ENCODE results near the gene KCNAB2. TPM values are rescaled to one million over a fixed set of nuclear protein-coding genes. Genes with fewer than 3 reads are reported as not detected.
"Not testable (repeated sequence)": the region's sequence is repeated elsewhere in the genome, so short reads cannot be mapped to it uniquely, and the experiment has no call there.

The KCNAB2 gene
- total RNA-seq, 2 donors from 2014 or later: 210 to 232 TPM

- Mint-ChIP-seq H3K27ac (no peak overlapping the region), H3K4me1 (ENCODE audit: low read depth) (peaks cover 16% of the 10 kb centered on the region), H3K4me3 (no peak overlapping the region), H3K36me3 (ENCODE audit: insufficient read depth in 2 of 2) (no peaks in the 10 kb centered on the region), H3K27me3 (ENCODE audit: low read depth) (no peaks in the 10 kb centered on the region), H3K9me3 (no peaks in the 10 kb centered on the region)
- no peak for DNase-seq
- no peak for ATAC-seq (replicated peaks in 1 of 2)
These were observed 31.3 kb upstream of the KCNAB2 start for GRCh38 chr1:6014130-6014999.

- no peak overlapping the region for H3K4me3 Mint-ChIP-seq
- H3K9me3 Mint-ChIP-seq: no peaks in the 10 kb centered on the region
- H3K27me3 Mint-ChIP-seq (ENCODE audit: low read depth): no peaks in the 10 kb centered on the region
- H3K36me3 Mint-ChIP-seq (ENCODE audit: insufficient read depth in 2 of 2): no peaks in the 10 kb centered on the region
- no peak for DNase-seq
- ATAC-seq (replicated peaks in 1 of 2): no peak
- H3K4me1 Mint-ChIP-seq (ENCODE audit: low read depth): peaks cover 3% of the 10 kb centered on the region
- H3K27ac Mint-ChIP-seq: no peak overlapping the region
These were observed 29.4 kb upstream of the KCNAB2 start for GRCh38 chr1:6016191-6016865.

DNA sequence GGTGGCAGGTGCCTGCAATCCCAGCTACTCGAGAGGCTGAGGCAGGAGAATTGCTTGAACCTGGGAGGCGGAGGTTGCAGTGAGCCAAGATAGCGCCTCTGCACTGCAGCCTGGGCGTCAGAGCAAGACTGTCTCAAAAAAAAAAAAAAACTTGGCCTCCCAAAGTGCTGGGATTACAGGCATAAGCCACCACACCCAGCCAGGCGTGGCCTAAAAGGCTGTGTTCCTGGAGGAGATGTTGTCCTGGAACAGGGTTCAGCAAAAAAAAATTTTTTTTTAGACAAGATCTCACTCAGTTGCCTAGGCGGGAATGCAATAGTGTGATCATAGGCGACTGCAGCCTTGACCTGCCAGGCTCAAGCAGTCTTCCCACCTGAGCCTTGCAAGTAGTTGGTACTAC lies 28.0 kb upstream of the KCNAB2 start:
- not testable (repeated sequence) for H3K4me1 Mint-ChIP-seq (ENCODE audit: low read depth); DNase-seq; ATAC-seq (replicated peaks in 1 of 2); H3K27ac Mint-ChIP-seq; H3K9me3 Mint-ChIP-seq; H3K36me3 Mint-ChIP-seq (ENCODE audit: insufficient read depth in 2 of 2); H3K4me3 Mint-ChIP-seq; H3K27me3 Mint-ChIP-seq (ENCODE audit: low read depth)

DNA sequence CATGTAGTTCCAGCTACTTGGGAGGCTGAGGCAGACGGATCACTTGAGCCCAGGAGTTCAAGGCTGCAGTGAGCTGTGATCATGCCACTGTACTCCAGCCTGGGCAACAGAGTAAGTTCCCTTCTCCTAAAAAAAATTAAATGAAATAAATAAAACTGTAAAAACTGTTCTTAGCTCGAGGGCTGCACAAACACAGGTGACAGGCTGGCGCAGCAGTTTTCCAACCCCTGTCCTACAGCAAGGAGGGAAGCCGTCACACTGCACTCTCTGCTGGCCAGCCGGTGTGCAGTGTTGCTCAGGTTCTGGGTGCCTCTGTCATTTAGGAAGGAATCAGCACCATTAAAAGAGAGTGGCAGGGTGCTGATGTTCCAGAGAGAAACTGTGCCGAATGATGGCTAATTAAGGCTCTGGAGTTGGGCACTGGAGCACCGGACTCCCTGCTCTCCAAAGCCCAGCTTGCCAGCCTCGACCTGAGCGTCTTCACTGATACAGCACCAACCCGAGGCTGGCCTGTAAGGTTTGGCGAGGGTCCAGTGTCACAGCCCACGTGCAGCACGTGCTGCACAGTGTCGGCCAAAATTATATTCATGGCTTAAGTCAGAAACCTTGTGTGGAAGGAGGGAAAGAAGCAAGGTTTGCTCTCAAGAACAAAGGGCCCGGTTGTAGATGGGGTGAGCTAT lies 26.4 kb upstream of the KCNAB2 start:
- Mint-ChIP-seq H3K36me3 (ENCODE audit: insufficient read depth in 2 of 2) (peaks cover 0 to 4% of the 10 kb centered on the region in 2 donors), H3K4me3 (no peak overlapping the region), H3K27me3 (ENCODE audit: low read depth) (no peaks in the 10 kb centered on the region), H3K27ac (no peak overlapping the region), H3K4me1 (ENCODE audit: low read depth) (no peaks in the 10 kb centered on the region), H3K9me3 (peaks cover 6 to 7% of the 10 kb centered on the region in 2 donors)
- ATAC-seq (replicated peaks in 1 of 2) (no peak), DNase-seq (no peak)

GRCh38 chr1:6022193-6022592 lies 23.5 kb upstream of the KCNAB2 start:
- DNase-seq (no peak), ATAC-seq (replicated peaks in 1 of 2) (no peak)
- H3K4me3 Mint-ChIP-seq: no peak overlapping the region
- no peak overlapping the region for H3K27ac Mint-ChIP-seq
- H3K27me3 Mint-ChIP-seq (ENCODE audit: low read depth): no peaks in the 10 kb centered on the region
- H3K4me1 Mint-ChIP-seq (ENCODE audit: low read depth): peaks cover 14% of the 10 kb centered on the region
- peaks cover 0 to 4% of the 10 kb centered on the region in 2 donors for H3K36me3 Mint-ChIP-seq (ENCODE audit: insufficient read depth in 2 of 2)
- H3K9me3 Mint-ChIP-seq: peaks cover 6 to 7% of the 10 kb centered on the region in 2 donors

DNA sequence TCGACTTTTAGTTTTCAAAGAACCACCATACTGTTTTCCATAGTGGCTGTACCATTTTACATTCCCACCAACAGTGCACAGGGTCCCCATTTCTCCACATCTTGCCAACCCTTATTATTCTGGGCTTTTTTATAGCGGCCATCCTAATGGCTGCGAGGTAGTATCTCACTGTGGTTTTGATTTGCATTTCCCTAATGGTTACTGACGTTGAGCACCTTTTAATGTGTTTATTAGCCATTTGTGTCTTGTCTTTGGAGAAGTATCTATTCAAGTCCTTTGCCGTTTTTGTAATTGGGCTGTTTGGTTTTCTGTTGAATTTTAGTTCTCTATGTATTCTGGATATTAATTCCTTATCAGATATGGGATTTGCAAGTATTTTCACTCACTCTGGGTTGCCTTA lies 22.3 kb upstream of the KCNAB2 start:
- Mint-ChIP-seq H3K9me3 (peaks cover 6 to 7% of the 10 kb centered on the region in 2 donors), H3K27ac (no peak overlapping the region), H3K4me1 (ENCODE audit: low read depth) (peaks cover 26% of the 10 kb centered on the region), H3K4me3 (no peak overlapping the region), H3K27me3 (ENCODE audit: low read depth) (no peaks in the 10 kb centered on the region), H3K36me3 (ENCODE audit: insufficient read depth in 2 of 2) (peaks cover 0 to 4% of the 10 kb centered on the region in 2 donors)
- no peak for DNase-seq
- ATAC-seq (replicated peaks in 1 of 2): no peak

- ATAC-seq (replicated peaks in 1 of 2) (no peak), DNase-seq (no peak)
- H3K27ac Mint-ChIP-seq: no peak overlapping the region
- H3K9me3 Mint-ChIP-seq: peaks cover 6 to 7% of the 10 kb centered on the region in 2 donors
- H3K36me3 Mint-ChIP-seq (ENCODE audit: insufficient read depth in 2 of 2): peaks cover 0 to 4% of the 10 kb centered on the region in 2 donors
- H3K4me3 Mint-ChIP-seq: no peak overlapping the region
- peaks cover 36% of the 10 kb centered on the region for H3K4me1 Mint-ChIP-seq (ENCODE audit: low read depth)
- no peaks in the 10 kb centered on the region for H3K27me3 Mint-ChIP-seq (ENCODE audit: low read depth)
These were observed 21.3 kb upstream of the KCNAB2 start for GRCh38 chr1:6024376-6024775.

- no peak for ATAC-seq (replicated peaks in 1 of 2)
- H3K4me1 Mint-ChIP-seq (ENCODE audit: low read depth): peaks cover 47% of the 10 kb centered on the region
- no peaks in the 10 kb centered on the region for H3K27me3 Mint-ChIP-seq (ENCODE audit: low read depth)
- peak; percentile 12 to 26 for DNase-seq
- peaks cover 6 to 7% of the 10 kb centered on the region in 2 donors for H3K9me3 Mint-ChIP-seq
- peaks cover 2 to 7% of the 10 kb centered on the region in 2 donors for H3K36me3 Mint-ChIP-seq (ENCODE audit: insufficient read depth in 2 of 2)
- H3K27ac Mint-ChIP-seq: peak overlapping the region; percentile 4
- H3K4me3 Mint-ChIP-seq: peak overlapping the region; percentile 85 to 94
These were observed 20.2 kb upstream of the KCNAB2 start for GRCh38 chr1:6025269-6026094.

GRCh38 chr1:6026095-6026809 lies 19.4 kb upstream of the KCNAB2 start:
- H3K36me3 Mint-ChIP-seq (ENCODE audit: insufficient read depth in 2 of 2): peaks cover 7 to 10% of the 10 kb centered on the region in 2 donors
- DNase-seq (peak; percentile 94 to 95), ATAC-seq (replicated peaks in 1 of 2) (peak; percentile 81 to 83)
- H3K27ac Mint-ChIP-seq: peak overlapping the region; percentile 38
- peak overlapping the region; percentile 85 to 94 for H3K4me3 Mint-ChIP-seq
- peaks cover 55% of the 10 kb centered on the region for H3K4me1 Mint-ChIP-seq (ENCODE audit: low read depth)
- H3K9me3 Mint-ChIP-seq: peaks cover 6 to 7% of the 10 kb centered on the region in 2 donors
- H3K27me3 Mint-ChIP-seq (ENCODE audit: low read depth): no peaks in the 10 kb centered on the region

DNA sequence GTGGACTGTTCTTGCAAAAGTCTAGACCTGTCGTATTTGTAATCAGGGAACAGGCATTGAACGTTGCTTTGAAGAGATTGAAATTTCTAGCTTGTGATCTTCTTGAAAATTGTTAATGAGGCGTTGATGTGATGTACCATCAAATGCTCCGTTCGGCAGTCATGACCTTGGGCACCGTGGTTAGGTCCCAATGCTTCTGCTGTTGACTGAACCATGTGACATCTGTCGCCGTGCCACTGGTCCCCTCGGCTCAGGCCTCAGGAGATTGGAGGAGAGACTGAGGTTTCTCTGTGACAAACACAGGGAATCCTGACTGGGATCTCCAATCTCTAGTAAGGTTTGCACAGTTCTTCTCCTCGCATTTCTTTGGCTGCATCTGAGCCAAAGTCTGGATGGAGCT lies 18.1 kb upstream of the KCNAB2 start:
- Mint-ChIP-seq H3K27ac (peak overlapping the region; percentile 38), H3K36me3 (ENCODE audit: insufficient read depth in 2 of 2) (peaks cover 6 to 13% of the 10 kb centered on the region in 2 donors), H3K27me3 (ENCODE audit: low read depth) (no peaks in the 10 kb centered on the region), H3K4me1 (ENCODE audit: low read depth) (peaks cover 68% of the 10 kb centered on the region), H3K9me3 (no peaks in the 10 kb centered on the region), H3K4me3 (peak overlapping the region; percentile 85 to 94)
- DNase-seq (peak; percentile 17 to 29), ATAC-seq (replicated peaks in 1 of 2) (peak in 1 of 2 donors; percentile 4)

DNA sequence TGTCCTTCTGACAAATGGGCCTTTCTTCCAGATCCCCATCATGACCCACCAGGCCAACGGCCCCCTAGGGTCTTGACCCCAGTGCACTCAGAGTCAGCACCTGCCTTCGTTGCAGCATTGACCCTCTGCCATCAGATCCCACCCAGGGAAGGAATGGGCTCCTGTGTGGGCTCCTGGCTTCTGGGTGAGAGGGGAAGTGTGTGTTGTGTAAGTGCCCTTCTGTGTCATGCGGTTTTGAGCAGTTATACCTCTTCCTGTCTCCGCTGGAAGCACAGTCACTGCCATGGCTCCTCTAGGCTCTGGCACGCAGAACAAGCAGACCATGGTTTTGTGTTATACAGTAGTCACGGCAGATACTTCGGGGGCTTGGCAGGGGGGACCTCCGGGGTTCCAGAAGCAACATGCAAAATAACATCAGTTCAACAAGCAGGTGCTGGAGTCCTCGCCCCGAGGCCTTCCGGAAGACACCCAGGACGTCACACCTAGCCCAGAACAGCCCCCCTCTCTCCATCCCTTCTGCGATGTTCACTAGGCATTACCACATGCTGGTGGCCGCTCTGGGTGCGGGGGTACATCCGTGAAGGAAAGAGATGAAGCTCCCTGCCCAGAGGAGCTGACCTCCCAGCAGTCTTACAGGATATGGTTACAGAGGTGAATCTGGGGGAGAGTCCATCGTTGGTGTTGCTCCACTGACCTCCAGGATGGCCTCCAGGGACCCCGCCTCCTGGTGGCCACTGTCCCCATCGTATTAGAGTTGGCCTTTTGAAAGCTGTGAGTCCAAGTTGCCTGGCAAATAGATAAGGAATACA lies 17.4 kb upstream of the KCNAB2 start:
- peak; percentile 72 to 75 for DNase-seq
- ATAC-seq (replicated peaks in 1 of 2): peak; percentile 49 to 57
- H3K4me1 Mint-ChIP-seq (ENCODE audit: low read depth): peaks cover 75% of the 10 kb centered on the region
- H3K27me3 Mint-ChIP-seq (ENCODE audit: low read depth): no peaks in the 10 kb centered on the region
- H3K4me3 Mint-ChIP-seq: peak overlapping the region; percentile 85 to 94
- H3K9me3 Mint-ChIP-seq: no peaks in the 10 kb centered on the region
- peaks cover 7 to 18% of the 10 kb centered on the region in 2 donors for H3K36me3 Mint-ChIP-seq (ENCODE audit: insufficient read depth in 2 of 2)
- H3K27ac Mint-ChIP-seq: peak overlapping the region; percentile 91

All from activated T-cell treated with anti-CD3 and anti-CD28 coated beads, Interleukin-2, amount 50 U/mL, for 72 hours (primary cell).